ENCODE results near the gene FIBP. TPM values are rescaled to one million over a fixed set of nuclear protein-coding genes. Genes with fewer than 3 reads are reported as not detected.
A peak's percentile ranks its signal among the peaks of the same experiment; 100 is the strongest.

FIBP gene
- polyA plus RNA-seq, 3 donors = 79.1 to 109 (median 101) TPM

DNA sequence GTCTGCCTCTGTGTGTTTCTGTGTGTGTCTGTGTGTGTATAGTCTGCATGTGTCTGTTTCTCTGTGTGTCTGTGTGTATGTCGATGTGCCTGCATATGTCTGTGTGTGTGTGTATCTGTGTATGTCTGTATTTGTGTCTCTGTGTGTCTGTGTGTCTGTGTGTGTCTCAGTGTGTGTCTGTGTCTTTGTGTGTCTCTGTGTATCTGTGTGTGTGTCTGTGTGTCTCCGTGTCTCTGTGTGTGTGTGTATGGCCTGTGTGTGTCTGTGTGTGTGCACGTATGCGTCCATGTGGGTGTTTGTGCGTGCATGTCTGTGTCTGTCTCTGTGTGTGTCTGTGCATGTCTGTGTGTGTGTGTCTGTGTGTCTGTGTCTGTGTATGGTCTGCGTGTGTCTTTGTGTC is 54.1 kb downstream of the FIBP start:
- Histone ChIP-seq H3K79me2 (ENCODE audit: insufficient read depth, low read length) (no peaks in the 10 kb centered on the region), H3K9me3 (replicated peaks in 1 of 2; ENCODE audit: control insufficient read depth in 1 of 2, insufficient read depth in 1 of 2, low read length in 2 of 2) (peaks cover 0 to 3% of the 10 kb centered on the region in 2 donors), H3K4me2 (replicated peaks; ENCODE audit: extremely low read depth, low read length, poor library complexity, severe bottlenecking) (peak overlapping the region; percentile 97), H3K4me1 (ENCODE audit: control insufficient read depth in 1 of 2, insufficient read depth in 2 of 2, low read length in 2 of 2) (peaks cover 16 to 19% of the 10 kb centered on the region in 2 donors), H3K27me3 (ENCODE audit: control insufficient read depth in 2 of 2, insufficient read depth in 2 of 2, low read length in 2 of 2) (peaks cover 2 to 5% of the 10 kb centered on the region in 2 donors), H3K27ac (ENCODE audit: low read depth in 1 of 2, low read length in 2 of 2) (no peak overlapping the region), H4K20me1 (ENCODE audit: insufficient read depth, low read length) (no peaks in the 10 kb centered on the region), H2AFZ (ENCODE audit: insufficient read depth, low read depth, low read length, poor library complexity, severe bottlenecking) (peak overlapping the region; percentile 94), H3K36me3 (replicated peaks in 1 of 2; ENCODE audit: control insufficient read depth in 1 of 2, insufficient read depth in 2 of 2, low read length in 2 of 2) (no peaks in the 10 kb centered on the region), H3K9ac (ENCODE audit: insufficient read depth, low read length, poor library complexity, severe bottlenecking) (peak overlapping the region; percentile 66), H3K4me3 (replicated peaks in 1 of 3; ENCODE audit: low read depth in 2 of 3, low read length in 3 of 3) (peak overlapping the region in 2 of 3 experiments; percentile 58 to 85)
- intact Hi-C loops (cut with micrococcal nuclease) = no loop called here
- H3K27ac Mint-ChIP-seq = no peak overlapping the region
- DNase-seq = no peak
- peaks cover 13% of the 10 kb centered on the region for H3K4me1 Mint-ChIP-seq
- 44% methylated on average over 6 of the region's 6 CpGs for WGBS (ENCODE audit: insufficient coverage)
- peaks cover 0 to 13% (median 3%) of the 10 kb centered on the region in 7 donors for H3K9me3 Mint-ChIP-seq
- H3K4me3 Mint-ChIP-seq = no peak overlapping the region
- no peaks in the 10 kb centered on the region for H3K36me3 Mint-ChIP-seq
- peaks cover 10 to 19% (median 14%) of the 10 kb centered on the region in 3 donors for H3K27me3 Mint-ChIP-seq (ENCODE audit: low read depth in 3 of 3)
- TF ChIP-seq, protein P1, sequence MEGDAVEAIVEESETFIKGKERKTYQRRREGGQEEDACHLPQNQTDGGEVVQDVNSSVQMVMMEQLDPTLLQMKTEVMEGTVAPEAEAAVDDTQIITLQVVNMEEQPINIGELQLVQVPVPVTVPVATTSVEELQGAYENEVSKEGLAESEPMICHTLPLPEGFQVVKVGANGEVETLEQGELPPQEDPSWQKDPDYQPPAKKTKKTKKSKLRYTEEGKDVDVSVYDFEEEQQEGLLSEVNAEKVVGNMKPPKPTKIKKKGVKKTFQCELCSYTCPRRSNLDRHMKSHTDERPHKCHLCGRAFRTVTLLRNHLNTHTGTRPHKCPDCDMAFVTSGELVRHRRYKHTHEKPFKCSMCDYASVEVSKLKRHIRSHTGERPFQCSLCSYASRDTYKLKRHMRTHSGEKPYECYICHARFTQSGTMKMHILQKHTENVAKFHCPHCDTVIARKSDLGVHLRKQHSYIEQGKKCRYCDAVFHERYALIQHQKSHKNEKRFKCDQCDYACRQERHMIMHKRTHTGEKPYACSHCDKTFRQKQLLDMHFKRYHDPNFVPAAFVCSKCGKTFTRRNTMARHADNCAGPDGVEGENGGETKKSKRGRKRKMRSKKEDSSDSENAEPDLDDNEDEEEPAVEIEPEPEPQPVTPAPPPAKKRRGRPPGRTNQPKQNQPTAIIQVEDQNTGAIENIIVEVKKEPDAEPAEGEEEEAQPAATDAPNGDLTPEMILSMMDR (IDR thresholded peaks at IDR 0.05) = no peak

Other genes starting within 250 kb of the FIBP start
- 10 to 100 TPM; 21.3 to 67.9 (median 30.9) TPM for gene RELA, start 225.6 kb downstream of the FIBP start, polyA plus RNA-seq
- 10 to 100 TPM; 32.5 to 48.7 (median 33.1) TPM for gene KAT5, start 176.2 kb downstream of the FIBP start, polyA plus RNA-seq
- gene RNASEH2C, start 167.7 kb downstream of the FIBP start, polyA plus RNA-seq = 100 to 1,000 TPM in 1 of 3 donors, 10 to 100 TPM in 2; 33.3 to 131 (median 95.2) TPM
- 10 to 100 TPM; 33.7 to 46.4 (median 35.1) TPM for gene AP5B1, start 107.5 kb downstream of the FIBP start, polyA plus RNA-seq
- under 1 TPM in 1 of 3 donors, not detected in 2; 0.08 TPM for gene OVOL1, start 101.4 kb downstream of the FIBP start, polyA plus RNA-seq
- under 1 TPM; 0.07 to 0.40 (median 0.12) TPM for gene SNX32, start 54.5 kb downstream of the FIBP start, polyA plus RNA-seq
- 1,000 to 10,000 TPM; 1,281 to 2,233 (median 1,889) TPM for gene CFL1, start 30.3 kb downstream of the FIBP start, polyA plus RNA-seq
- 10 to 100 TPM; 15.0 to 87.5 (median 16.4) TPM for gene MUS81, start 28.0 kb downstream of the FIBP start, polyA plus RNA-seq
- 10 to 100 TPM in 1 of 3 donors, under 1 TPM in 1, not detected in 1; 0.44 to 14.7 TPM for gene EFEMP2, start 15.7 kb downstream of the FIBP start, polyA plus RNA-seq
- gene CTSW, start 8.6 kb downstream of the FIBP start, polyA plus RNA-seq = 1 to 10 TPM in 1 of 3 donors, under 1 TPM in 2; 0.71 to 1.3 (median 0.78) TPM
- 10 to 100 TPM; 20.8 to 35.2 (median 24.4) TPM for gene CCDC85B, start 2.2 kb upstream of the FIBP start, polyA plus RNA-seq
- 10 to 100 TPM in 1 of 3 donors, 1 to 10 TPM in 2; 2.5 to 28.2 (median 2.5) TPM for gene FOSL1, start 11.9 kb upstream of the FIBP start, polyA plus RNA-seq
- 10 to 100 TPM; 21.8 to 31.5 (median 22.8) TPM for gene C11orf68, start 30.6 kb upstream of the FIBP start, polyA plus RNA-seq
- 10 to 100 TPM; 68.3 to 97.2 (median 72.1) TPM for gene DRAP1, start 31.0 kb upstream of the FIBP start, polyA plus RNA-seq
- under 1 TPM in 2 of 3 donors, not detected in 1; 0.67 to 0.71 TPM for gene TSGA10IP, start 57.0 kb upstream of the FIBP start, polyA plus RNA-seq
- gene SART1, start 73.3 kb upstream of the FIBP start, polyA plus RNA-seq = 10 to 100 TPM in 2 of 3 donors, 1 to 10 TPM in 1; 8.9 to 52.8 (median 16.1) TPM
- 10 to 100 TPM; 16.4 to 23.1 (median 18.2) TPM for gene EIF1AD, start 113.7 kb upstream of the FIBP start, polyA plus RNA-seq
- 100 to 1,000 TPM in 2 of 3 donors, 10 to 100 TPM in 1; 79.9 to 175 (median 142) TPM for gene BANF1, start 114.0 kb upstream of the FIBP start, polyA plus RNA-seq
- under 1 TPM in 1 of 3 donors, not detected in 2; 0.41 TPM for gene CST6, start 123.5 kb upstream of the FIBP start, polyA plus RNA-seq
- 10 to 100 TPM; 15.4 to 24.1 (median 22.0) TPM for gene CATSPER1, start 138.0 kb upstream of the FIBP start, polyA plus RNA-seq
- not detected for gene GAL3ST3, start 160.7 kb upstream of the FIBP start, polyA plus RNA-seq
- 100 to 1,000 TPM in 1 of 3 donors, 10 to 100 TPM in 2; 32.1 to 107 (median 52.6) TPM for gene SF3B2, start 163.9 kb upstream of the FIBP start, polyA plus RNA-seq
- 10 to 100 TPM in 2 of 3 donors, 1 to 10 TPM in 1; 8.1 to 36.8 (median 12.4) TPM for gene PACS1, start 181.8 kb upstream of the FIBP start, polyA plus RNA-seq

Data from CD14-positive monocyte (primary cell).